Occipital lobe (tissue), 2 donors: ENCODE results near the gene SASH1. TPM values are rescaled to one million over a fixed set of nuclear protein-coding genes. Genes with fewer than 3 reads are reported as not detected.

Source experiments
- DNase-seq: peaks from one replicate; lab custom pipeline; 2025; lab: John Stamatoyannopoulos, UW
- total RNA-seq: library from RNA; depleted of rRNA; stranded (reverse); fragments of >200 nt; gene quantifications from one replicate; pipeline ENCODE4 v1.2.3, GENCODE V29; 2014

SASH1 gene
- total RNA-seq, 1 donor from 2014 or later: 25.4 TPM

GRCh38 chr6:148404456-148405054 is 61.9 kb downstream of the SASH1 start:
- DNase-seq: no peak

DNA sequence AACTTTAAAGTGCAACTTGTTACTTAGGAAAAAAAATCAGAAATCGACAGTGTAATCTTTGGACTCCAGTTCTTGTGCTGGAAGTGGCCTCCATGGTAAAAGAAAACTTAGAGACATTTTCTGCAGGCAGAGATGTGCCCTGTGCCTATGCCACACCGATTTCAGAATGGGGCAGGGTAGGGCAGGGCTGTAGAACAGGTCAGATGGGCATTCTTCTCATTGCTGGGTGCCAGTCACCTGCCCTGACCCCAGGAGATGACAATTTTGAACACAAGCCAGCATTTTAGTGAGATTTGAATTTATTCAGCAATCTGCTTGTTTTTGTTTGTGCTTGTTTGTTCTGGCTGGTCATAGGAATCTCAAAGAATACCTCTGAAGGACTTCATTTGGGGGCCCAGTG is 63.3 kb downstream of the SASH1 start:
- no peak for DNase-seq

DNA sequence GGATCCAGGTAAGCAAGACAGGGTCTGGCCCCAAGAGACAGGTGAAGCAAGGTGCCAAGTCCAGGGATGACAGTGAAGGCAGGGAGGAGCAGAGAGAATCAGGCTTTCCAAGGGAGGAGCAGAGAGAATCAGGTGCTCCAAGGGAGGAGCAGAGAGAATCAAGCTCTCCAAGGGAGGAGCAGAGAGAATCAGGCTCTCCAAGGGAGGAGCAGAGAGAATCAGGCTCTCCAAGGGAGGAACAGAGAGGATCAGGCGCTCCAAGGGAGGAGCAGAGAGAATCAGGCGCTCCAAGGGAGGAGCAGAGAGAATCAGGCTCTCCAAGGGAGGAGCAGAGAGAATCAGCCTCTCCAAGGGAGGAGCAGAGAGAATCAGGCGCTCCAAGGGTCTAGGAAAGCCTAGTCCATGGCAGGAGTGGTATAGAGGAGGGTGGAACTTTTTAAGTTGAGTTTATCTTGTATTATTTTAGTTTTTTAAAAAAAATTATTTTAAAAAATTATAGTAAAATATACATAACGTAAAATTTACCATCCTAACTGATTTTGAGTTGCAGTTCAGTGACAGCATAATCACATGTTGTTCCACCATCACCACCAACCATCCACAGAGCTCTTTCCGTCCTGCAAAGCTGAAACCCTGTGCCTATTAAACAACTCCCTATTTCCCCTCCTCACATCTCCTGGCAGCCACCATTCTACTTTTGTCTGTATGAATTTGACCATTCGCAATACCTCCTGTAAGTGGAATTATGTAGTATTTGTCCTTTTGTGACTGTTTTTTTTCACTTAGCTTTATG is 64.1 kb downstream of the SASH1 start:
- DNase-seq: no peak

DNA sequence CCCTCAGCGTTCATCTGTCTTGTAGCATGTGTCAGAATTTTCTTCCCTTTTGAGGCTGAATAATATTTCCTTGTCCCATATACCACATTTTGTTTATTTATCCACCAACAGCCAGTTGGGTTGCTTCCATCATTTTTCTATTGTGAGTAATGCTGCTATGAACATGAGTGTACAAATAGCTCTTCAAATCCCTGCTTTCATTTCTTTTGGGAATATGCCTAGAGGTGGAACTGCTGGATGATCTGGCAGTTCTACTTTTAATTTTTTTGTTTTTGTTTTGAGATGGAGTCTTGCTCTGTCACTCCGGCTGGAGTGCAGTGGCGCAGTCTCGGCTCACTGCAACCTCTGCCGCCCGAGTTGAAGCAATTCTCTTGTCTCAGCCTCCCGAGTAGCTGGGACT is 64.7 kb downstream of the SASH1 start:
- no peak for DNase-seq

DNA sequence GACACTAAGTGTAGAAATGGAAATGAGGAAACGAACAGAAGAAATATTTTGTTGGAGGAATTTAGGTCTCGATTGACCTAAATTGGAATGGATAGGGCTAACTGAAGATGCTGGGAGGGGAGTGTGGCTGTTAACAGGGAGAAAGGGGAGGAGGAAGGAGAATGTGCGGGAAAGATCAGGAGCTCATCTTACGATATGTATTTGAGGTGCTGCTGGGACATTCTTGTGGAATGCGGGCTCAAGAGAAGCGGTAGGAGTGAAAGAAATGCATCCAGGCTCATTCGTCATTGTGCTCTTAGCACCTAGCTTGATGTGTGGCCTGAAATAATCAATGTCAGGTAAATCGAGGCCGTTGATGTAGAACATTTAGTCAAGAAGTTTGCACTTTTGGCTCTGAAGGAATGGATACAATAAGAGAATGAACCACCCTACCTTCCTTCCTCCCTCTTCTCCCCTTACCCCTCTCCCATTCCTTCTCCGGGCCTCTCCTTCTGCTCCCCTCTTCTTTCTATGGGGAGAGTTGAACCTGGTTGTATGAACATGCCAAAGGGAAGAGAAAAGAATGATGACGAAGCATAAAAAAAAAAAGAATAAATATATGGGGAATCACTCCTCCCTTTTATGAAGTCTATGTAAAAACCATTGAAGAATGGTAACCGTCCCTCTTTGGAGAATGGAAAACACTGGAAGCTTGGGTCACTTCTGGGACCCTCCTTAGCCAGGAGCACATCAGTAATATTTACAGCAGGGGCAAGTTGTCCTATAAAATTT is 70.9 kb downstream of the SASH1 start:
- no peak for DNase-seq

GRCh38 chr6:148414092-148414489 is 71.5 kb downstream of the SASH1 start:
- no peak for DNase-seq

DNA sequence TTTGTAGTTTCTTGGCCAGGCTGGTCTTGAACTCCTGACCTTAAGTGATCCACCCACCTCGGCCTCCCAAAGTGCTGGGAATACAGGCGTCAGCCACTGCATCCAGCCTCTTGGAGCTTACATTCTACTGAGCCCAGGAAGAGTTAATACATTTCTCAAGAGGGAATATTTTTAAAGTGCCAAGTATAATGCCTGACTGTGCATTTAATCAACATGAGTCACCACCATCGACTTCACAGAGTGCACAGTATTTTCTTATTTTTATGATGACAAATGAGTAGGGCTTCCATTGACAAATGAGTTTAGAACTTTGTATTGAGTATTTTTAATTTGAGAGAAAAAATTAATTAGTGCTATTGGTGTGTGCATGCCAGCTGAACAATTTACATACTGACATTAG is 72.2 kb downstream of the SASH1 start:
- no peak for DNase-seq

DNA sequence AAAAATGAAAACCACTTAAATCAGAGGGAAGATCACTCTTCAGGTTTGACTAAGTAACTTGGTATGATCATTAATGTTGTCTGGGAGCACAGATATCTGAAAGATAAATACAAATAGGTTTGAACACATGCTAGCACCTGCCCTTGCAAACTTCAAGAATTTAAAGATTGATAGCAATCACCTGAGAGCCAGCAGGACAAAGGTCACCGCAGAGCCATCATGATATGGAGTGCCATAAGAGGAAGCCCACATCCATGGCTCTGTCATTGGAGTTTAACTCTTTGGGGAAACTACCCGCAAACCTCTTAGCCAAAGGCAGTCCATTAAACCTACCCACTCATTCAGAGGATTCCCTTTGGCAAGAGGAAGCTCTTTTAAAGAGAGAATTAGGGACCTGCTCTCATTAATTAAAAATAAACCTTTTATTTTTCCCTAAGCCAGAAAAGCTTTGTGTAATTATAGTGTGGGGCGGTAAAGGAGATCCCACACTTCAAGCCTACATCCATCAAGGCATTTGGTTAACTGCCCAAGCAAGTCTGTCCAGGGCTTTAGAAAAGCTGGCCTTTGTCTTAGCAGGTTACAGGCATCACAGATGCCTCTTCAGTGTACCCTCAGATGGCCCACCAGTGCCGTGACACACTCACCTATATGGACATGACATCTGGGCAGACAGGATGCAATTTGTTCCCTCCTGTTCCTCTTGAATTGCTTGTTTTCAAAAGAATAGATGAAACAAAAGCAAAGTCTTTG is 73.0 kb downstream of the SASH1 start:
- DNase-seq: no peak

DNA sequence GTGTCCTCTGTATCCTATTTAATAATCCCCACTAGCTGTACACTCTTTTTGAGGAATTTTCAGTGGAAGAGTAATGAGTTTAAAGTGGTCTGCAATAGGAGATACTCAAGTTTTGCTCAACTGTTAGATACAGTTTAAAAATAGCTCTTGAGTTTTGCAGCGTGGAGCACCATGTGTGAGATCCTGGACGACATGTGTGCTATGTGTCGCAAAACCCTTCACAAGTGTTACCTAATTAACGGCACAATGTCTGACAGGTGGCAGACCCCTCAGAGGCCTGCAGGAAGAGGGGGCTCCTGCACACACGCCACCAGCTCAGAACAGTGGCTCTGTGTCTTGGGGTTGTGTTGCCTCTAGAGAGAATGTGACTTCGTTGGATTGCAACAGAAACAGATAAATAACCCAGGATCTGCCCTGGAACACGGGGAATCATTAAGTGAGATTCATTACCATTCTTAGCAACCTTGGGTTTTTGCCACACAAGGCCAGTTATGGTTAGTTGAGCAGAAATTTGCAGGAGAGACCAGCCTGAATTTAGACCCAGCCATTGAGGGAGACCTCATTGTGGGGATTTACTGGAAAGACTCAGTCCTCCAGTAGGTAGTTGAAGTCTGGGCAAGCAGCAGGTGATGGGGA is 73.8 kb downstream of the SASH1 start:
- DNase-seq: no peak

DNA sequence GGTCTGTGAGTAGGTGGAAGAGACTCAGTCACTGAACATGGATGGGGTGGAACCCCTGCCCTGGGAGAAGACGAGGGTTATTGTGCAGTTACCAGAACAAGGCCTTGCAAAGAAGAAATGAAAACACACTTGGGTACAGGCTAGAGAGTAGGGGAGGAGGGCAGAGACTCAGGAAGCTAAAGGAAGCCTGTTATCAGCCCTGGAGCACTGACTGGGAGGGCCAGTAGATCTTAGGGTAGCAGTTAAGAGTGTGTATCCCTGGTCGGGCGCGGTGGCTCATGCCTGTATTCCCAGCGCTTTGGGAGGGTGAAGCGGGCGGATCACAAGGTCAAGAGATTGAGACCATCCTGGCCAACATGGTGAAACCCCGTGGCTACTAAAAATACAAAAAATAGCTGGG is 74.4 kb downstream of the SASH1 start:
- no peak for DNase-seq

- no peak for DNase-seq
These were observed 76.8 kb downstream of the SASH1 start for GRCh38 chr6:148419430-148419829.

GRCh38 chr6:148422085-148422484 is 79.4 kb downstream of the SASH1 start:
- no peak for DNase-seq

DNA sequence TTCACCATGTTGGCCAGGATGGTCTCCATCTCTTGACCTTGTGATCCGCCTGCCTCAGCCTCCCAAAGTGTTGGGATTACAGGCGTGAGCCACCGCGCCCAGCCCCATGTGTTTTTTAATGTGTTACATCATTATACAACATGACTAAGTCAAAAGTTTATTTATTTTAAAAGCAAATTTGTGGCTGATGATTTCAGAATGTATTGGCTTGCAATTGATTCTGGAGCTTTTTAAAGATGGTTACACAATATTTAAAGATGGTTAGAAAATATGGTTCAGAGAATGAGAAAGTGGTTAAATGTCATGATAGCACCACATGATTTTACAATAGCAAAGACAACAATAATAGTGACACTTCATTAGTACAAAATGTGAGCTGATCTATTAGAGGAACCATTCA is 80.5 kb downstream of the SASH1 start:
- no peak for DNase-seq

- no peak for DNase-seq
These were observed 81.1 kb downstream of the SASH1 start for GRCh38 chr6:148423601-148424270.

- no peak for DNase-seq
These were observed 82.8 kb downstream of the SASH1 start for GRCh38 chr6:148425443-148425842.

GRCh38 chr6:148426317-148426977 is 83.8 kb downstream of the SASH1 start:
- no peak for DNase-seq

- no peak for DNase-seq
These were observed 84.7 kb downstream of the SASH1 start for GRCh38 chr6:148427333-148427732.

- no peak for DNase-seq
These were observed 86.8 kb downstream of the SASH1 start for GRCh38 chr6:148429423-148429822.

GRCh38 chr6:148430897-148431296 is 88.3 kb downstream of the SASH1 start:
- no peak for DNase-seq

DNA sequence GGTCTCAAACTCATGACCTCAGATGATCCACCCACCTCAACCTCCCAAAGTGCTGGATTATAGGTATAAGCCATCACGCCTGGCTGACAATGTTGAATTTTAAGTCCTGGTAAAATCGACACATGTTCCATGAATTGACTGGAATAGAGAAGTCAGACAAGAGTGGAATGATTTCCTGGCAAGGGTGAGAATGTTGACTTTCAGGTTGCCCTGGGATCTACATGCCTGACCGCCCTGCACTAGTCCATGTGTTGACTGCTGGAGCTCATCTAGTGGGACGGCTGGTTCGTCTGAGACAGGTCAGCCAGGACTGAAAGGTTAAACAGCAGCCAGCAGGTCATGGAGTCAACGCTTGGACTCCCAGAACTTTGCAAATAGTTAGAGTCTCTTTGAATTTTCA is 88.8 kb downstream of the SASH1 start:
- DNase-seq: no peak
